ENCODE results near the gene GAD2.

DNA sequence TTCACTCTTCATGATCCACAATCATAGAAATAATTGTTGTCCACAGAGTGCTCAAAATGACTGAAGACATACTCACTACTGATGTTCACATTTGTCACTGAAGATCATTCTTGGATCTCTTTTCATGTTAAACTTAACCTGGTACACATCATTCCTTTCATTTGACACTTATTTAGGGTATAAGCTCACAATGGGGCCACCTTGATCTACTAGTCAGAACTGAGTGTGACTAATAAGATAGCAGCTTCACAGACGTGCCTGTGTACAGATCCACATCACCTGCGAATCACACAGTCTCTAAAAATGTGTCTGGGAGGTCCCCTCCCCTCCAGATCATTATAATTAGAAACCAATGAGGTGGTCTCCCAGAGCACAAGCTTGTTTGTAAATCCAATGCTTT lies 21.8 kb downstream of the GAD2 start:
- TF ChIP-seq NCOA4 (IDR thresholded peaks at IDR 0.05; ENCODE audit: partially characterized antibody) (no peak), CBX8 (IDR thresholded peaks at IDR 0.05; ENCODE audit: borderline replicate concordance, extremely low read depth, low read depth, low read length, poor library complexity, severe bottlenecking) (no peak), TEAD2 (tag; IDR thresholded peaks at IDR 0.05) (no peak), SAFB2 (IDR thresholded peaks at IDR 0.05; ENCODE audit: borderline replicate concordance, low read depth, low read length, severe bottlenecking) (no peak), ZNF282 (CRISPR knock-in tag; IDR thresholded peaks at IDR 0.05) (no peak), E2F1 (CRISPR knock-in tag; IDR thresholded peaks at IDR 0.05) (no peak), EZH2 (IDR thresholded peaks at IDR 0.05; ENCODE audit: borderline replicate concordance, low read depth, low read length) (no peak), ZNF384 (IDR thresholded peaks at IDR 0.05; ENCODE audit: low read depth, low read length) (no peak), HDAC2 (IDR thresholded peaks at IDR 0.05) (no peak), CTBP1 (IDR thresholded peaks at IDR 0.05; ENCODE audit: borderline replicate concordance) (no peak), ARID1B (IDR thresholded peaks at IDR 0.05) (no peak)
- TF ChIP-seq, protein P1, sequence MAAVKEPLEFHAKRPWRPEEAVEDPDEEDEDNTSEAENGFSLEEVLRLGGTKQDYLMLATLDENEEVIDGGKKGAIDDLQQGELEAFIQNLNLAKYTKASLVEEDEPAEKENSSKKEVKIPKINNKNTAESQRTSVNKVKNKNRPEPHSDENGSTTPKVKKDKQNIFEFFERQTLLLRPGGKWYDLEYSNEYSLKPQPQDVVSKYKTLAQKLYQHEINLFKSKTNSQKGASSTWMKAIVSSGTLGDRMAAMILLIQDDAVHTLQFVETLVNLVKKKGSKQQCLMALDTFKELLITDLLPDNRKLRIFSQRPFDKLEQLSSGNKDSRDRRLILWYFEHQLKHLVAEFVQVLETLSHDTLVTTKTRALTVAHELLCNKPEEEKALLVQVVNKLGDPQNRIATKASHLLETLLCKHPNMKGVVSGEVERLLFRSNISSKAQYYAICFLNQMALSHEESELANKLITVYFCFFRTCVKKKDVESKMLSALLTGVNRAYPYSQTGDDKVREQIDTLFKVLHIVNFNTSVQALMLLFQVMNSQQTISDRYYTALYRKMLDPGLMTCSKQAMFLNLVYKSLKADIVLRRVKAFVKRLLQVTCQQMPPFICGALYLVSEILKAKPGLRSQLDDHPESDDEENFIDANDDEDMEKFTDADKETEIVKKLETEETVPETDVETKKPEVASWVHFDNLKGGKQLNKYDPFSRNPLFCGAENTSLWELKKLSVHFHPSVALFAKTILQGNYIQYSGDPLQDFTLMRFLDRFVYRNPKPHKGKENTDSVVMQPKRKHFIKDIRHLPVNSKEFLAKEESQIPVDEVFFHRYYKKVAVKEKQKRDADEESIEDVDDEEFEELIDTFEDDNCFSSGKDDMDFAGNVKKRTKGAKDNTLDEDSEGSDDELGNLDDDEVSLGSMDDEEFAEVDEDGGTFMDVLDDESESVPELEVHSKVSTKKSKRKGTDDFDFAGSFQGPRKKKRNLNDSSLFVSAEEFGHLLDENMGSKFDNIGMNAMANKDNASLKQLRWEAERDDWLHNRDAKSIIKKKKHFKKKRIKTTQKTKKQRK (IDR thresholded peaks at IDR 0.05; ENCODE audit: borderline replicate concordance, low read depth, low read length), result no peak
- TF ChIP-seq, protein P2, sequence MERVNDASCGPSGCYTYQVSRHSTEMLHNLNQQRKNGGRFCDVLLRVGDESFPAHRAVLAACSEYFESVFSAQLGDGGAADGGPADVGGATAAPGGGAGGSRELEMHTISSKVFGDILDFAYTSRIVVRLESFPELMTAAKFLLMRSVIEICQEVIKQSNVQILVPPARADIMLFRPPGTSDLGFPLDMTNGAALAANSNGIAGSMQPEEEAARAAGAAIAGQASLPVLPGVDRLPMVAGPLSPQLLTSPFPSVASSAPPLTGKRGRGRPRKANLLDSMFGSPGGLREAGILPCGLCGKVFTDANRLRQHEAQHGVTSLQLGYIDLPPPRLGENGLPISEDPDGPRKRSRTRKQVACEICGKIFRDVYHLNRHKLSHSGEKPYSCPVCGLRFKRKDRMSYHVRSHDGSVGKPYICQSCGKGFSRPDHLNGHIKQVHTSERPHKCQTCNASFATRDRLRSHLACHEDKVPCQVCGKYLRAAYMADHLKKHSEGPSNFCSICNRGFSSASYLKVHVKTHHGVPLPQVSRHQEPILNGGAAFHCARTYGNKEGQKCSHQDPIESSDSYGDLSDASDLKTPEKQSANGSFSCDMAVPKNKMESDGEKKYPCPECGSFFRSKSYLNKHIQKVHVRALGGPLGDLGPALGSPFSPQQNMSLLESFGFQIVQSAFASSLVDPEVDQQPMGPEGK (CRISPR knock-in tag; IDR thresholded peaks at IDR 0.05; ENCODE audit: borderline replicate concordance), result no peak
- TF ChIP-seq, protein P3, sequence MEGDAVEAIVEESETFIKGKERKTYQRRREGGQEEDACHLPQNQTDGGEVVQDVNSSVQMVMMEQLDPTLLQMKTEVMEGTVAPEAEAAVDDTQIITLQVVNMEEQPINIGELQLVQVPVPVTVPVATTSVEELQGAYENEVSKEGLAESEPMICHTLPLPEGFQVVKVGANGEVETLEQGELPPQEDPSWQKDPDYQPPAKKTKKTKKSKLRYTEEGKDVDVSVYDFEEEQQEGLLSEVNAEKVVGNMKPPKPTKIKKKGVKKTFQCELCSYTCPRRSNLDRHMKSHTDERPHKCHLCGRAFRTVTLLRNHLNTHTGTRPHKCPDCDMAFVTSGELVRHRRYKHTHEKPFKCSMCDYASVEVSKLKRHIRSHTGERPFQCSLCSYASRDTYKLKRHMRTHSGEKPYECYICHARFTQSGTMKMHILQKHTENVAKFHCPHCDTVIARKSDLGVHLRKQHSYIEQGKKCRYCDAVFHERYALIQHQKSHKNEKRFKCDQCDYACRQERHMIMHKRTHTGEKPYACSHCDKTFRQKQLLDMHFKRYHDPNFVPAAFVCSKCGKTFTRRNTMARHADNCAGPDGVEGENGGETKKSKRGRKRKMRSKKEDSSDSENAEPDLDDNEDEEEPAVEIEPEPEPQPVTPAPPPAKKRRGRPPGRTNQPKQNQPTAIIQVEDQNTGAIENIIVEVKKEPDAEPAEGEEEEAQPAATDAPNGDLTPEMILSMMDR (IDR thresholded peaks at IDR 0.05 in 2 of 3, conservative IDR thresholded peaks at IDR 0.05 in 1 of 3; ENCODE audit: insufficient read depth in 2 of 3, low read depth in 1 of 3, low read length in 3 of 3), result no peak

All from K562 (cell line).